ENCODE results near the gene SATB2.

- TF ChIP-seq CTCF (tag by site-specific recombination; IDR thresholded peaks at IDR 0.05): no peak
- no peak for TF ChIP-seq KLF16 (tag by site-specific recombination; IDR thresholded peaks at IDR 0.05)
- no peak for TF ChIP-seq MEIS1 (CRISPR knock-in tag; IDR thresholded peaks at IDR 0.05; ENCODE audit: borderline replicate concordance)
These were observed 179.6 kb downstream of the SATB2 start for GRCh38 chr2:199278099-199278498.

All from HEK293 (cell line).